WI38 (cell line): ENCODE results near the gene SAMD14.

Experiments
- H3K4me3 ChIP-seq: 2 replicates; pipeline ENCODE4 v1.5.1; 2011; ENCODE audit warnings: low read depth, mild to moderate bottlenecking, control low read depth, low read length
- CTCF ChIP-seq: IDR thresholded peaks from 2 replicates; pipeline ENCODE4 v1.5.1; 2012; ENCODE audit warnings: low read depth, mild to moderate bottlenecking, control low read depth, low read length

Gene SAMD14

GRCh38 chr17:50113624-50114320 lies 16.2 kb downstream of the SAMD14 start:
- TF ChIP-seq CTCF, result no peak
- H3K4me3 ChIP-seq, result no peak overlapping the region

GRCh38 chr17:50112694-50113093 lies 17.3 kb downstream of the SAMD14 start:
- no peak for TF ChIP-seq CTCF
- no peak overlapping the region for H3K4me3 ChIP-seq

- no peak overlapping the region for H3K4me3 ChIP-seq
- no peak for TF ChIP-seq CTCF
These were observed 18.0 kb downstream of the SAMD14 start for GRCh38 chr17:50111673-50112655.

GRCh38 chr17:50110591-50111349 lies 19.2 kb downstream of the SAMD14 start:
- H3K4me3 ChIP-seq, result no peak overlapping the region
- no peak for TF ChIP-seq CTCF

GRCh38 chr17:50109785-50110184 lies 20.2 kb downstream of the SAMD14 start:
- no peak overlapping the region for H3K4me3 ChIP-seq
- TF ChIP-seq CTCF, result no peak

- TF ChIP-seq CTCF, result no peak
- H3K4me3 ChIP-seq, result no peak overlapping the region
These were observed 20.8 kb downstream of the SAMD14 start for GRCh38 chr17:50109207-50109606.
